Sigmoid colon (tissue), 7 donors: Measurements from ENCODE around the gene OR13C9. TPM values are rescaled to one million over a fixed set of nuclear protein-coding genes. Genes with fewer than 3 reads are reported as not detected.

Source experiments
- DNase-seq: peaks from one replicate; pipeline ENCODE4 v3.0.0-alpha.2; 2019
- H3K27ac ChIP-seq, 4 donors: fragments of 200-600 bp; sonication (generic); one replicate each; pipeline ENCODE4 v1.5.1; 2016 to 2019; ENCODE audit warnings: mild to moderate bottlenecking in 1 of 4
- H3K27me3 ChIP-seq, 3 donors: fragments of 200-600 bp; sonication (generic); one replicate each; pipeline ENCODE4 v1.5.1; 2019; ENCODE audit warnings: mild to moderate bottlenecking in 1 of 3
- H3K36me3 ChIP-seq, 4 donors: fragments of 200-600 bp; sonication (generic); one replicate each; pipeline ENCODE4 v1.5.1; 2016 to 2019
- H3K4me1 ChIP-seq, 4 donors: fragments of 200-600 bp; sonication (generic); one replicate each; pipeline ENCODE4 v1.5.1; 2017 to 2019
- H3K4me3 ChIP-seq, 4 donors: fragments of 200-600 bp; sonication (generic); one replicate each; pipeline ENCODE4 v1.5.1; 2017 to 2019; ENCODE audit warnings: mild to moderate bottlenecking in 2 of 4, moderate library complexity in 1 of 4
- H3K9me3 ChIP-seq, 4 donors: fragments of 200-600 bp in 3 of 4; sonication (generic) in 3 of 4; one replicate each; pipeline versions ENCODE4 v1.5.1 to v1.6.1; 2013 to 2019
- EP300 ChIP-seq, 4 donors: sonication (generic); formaldehyde crosslinking; IDR thresholded peaks; one replicate each; pipeline ENCODE4 v1.6.1; 2017; ENCODE audit warnings: antibody characterized with exemption in 4 of 4
- POLR2A ChIP-seq, 2 donors: fragments of 450-650 bp; IDR thresholded peaks; one replicate each; pipeline ENCODE4 v1.6.1; 2016; ENCODE audit warnings: antibody characterized with exemption in 2 of 2, mild to moderate bottlenecking in 2 of 2, moderate library complexity in 2 of 2
- POLR2AphosphoS5 ChIP-seq, 4 donors: sonication (generic); formaldehyde crosslinking; IDR thresholded peaks; one replicate each; pipeline ENCODE4 v1.6.1; 2017; ENCODE audit warnings: antibody characterized with exemption in 4 of 4
- whole genome bisulfite sequencing, 2 donors: extraction: QIAGEN DNeasy Blood & Tissue Kit; methylation state at CpG; one replicate each; pipeline ENCODE4 v1.1.7; 2013; 5-methylcytosine and 5-hydroxymethylcytosine counted together
- intact Hi-C: fragments of 100-400 bp; cut with DNase I; formaldehyde crosslinking; loops from one replicate; pipeline ENCODE4 v1.15.1; 2023
- polyA plus RNA-seq, 3 donors: library from polyadenylated mRNA; stranded (reverse); fragments of 200-250 nt; gene quantifications; one replicate each; pipeline ENCODE4 v1.2.3, GENCODE V29; 2013
- total RNA-seq, 4 donors: library from RNA; depleted of rRNA; stranded (reverse); fragments of >200 nt; gene quantifications; one replicate each; pipeline ENCODE4 v1.1.0, GENCODE V29; 2016
- TF ChIP-seq, protein P1 (sequence below), 4 experiments: fragments of 450-650 bp in 3 of 4; fragments of 200-600 bp in 1 of 4; IDR thresholded peaks; one replicate each; pipeline ENCODE4 v1.5.1; 2016 to 2019; ENCODE audit warnings: antibody characterized with exemption in 4 of 4, mild to moderate bottlenecking in 3 of 4, moderate library complexity in 2 of 4
- donor health status: healthy with polysubstance abuse.
- donor health status: Bipolar disorder and iron deficiency.
- donor health status: healthy.

Gene OR13C9
- total and polyA plus RNA-seq, 7 donors, result 0.36 TPM; not detected in 6

DNA sequence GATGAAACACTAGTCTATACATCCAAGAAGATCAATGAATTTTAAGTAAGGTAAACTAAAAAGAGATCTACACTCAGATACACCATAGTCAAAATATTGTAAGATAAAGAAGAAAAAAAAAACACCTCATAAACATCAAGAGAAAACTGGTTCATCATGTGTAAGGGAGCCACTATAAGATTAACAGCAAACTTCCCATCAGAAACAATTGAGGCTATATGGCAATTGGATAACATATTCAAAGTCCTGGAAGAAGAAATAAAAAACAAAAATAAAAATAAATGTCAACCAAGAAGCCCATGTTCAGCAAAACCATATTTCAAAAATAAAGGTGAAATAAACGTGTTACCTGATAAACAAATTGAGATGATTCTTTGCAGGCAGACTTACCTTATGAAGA is 45.4 kb downstream of the OR13C9 start:
- no peak overlapping the region for H3K27ac ChIP-seq
- no peaks in the 10 kb centered on the region for H3K36me3 ChIP-seq
- no peak overlapping the region for H3K4me3 ChIP-seq
- 69 to 80% methylated on average over 1 of the region's 1 CpG for WGBS, 2 donors
- intact Hi-C loops, result no loop called here
- H3K4me1 ChIP-seq, result no peaks in the 10 kb centered on the region
- TF ChIP-seq EP300 (IDR thresholded peaks at IDR 0.05), result no peak
- TF ChIP-seq, protein P1, sequence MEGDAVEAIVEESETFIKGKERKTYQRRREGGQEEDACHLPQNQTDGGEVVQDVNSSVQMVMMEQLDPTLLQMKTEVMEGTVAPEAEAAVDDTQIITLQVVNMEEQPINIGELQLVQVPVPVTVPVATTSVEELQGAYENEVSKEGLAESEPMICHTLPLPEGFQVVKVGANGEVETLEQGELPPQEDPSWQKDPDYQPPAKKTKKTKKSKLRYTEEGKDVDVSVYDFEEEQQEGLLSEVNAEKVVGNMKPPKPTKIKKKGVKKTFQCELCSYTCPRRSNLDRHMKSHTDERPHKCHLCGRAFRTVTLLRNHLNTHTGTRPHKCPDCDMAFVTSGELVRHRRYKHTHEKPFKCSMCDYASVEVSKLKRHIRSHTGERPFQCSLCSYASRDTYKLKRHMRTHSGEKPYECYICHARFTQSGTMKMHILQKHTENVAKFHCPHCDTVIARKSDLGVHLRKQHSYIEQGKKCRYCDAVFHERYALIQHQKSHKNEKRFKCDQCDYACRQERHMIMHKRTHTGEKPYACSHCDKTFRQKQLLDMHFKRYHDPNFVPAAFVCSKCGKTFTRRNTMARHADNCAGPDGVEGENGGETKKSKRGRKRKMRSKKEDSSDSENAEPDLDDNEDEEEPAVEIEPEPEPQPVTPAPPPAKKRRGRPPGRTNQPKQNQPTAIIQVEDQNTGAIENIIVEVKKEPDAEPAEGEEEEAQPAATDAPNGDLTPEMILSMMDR (IDR thresholded peaks at IDR 0.05), result no peak
- no peak for TF ChIP-seq POLR2A (IDR thresholded peaks at IDR 0.05)
- no peak for TF ChIP-seq POLR2AphosphoS5 (IDR thresholded peaks at IDR 0.05)
- no peak for DNase-seq
- H3K9me3 ChIP-seq, result no peaks in the 10 kb centered on the region
- H3K27me3 ChIP-seq, result no peaks in the 10 kb centered on the region

DNA sequence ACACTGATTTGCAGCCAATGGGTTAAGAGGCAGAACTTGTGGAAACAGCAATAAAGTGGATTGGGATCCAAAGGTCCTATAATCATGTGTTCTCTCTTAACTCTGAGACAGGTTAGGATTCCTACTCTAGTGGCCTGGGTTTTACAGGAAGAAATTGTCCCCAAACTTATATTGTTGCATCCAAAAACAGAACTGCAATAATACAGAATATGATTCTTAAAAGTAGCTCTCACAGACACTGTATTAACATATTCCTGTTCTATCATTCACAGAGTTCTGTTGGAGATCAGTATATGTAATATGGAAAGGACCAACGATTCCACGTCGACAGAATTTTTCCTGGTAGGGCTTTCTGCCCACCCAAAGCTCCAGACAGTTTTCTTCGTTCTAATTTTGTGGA is 49.1 kb downstream of the OR13C9 start, which contains the start of gene OR13C8:
Gene OR13C8, plus strand, starts transcription at position 301 of the 400 bp plus-strand sequence. Its CDS starts 0 bp downstream, at position 301.
- TF ChIP-seq, protein P1 (IDR thresholded peaks at IDR 0.05), result no peak
- TF ChIP-seq POLR2A (IDR thresholded peaks at IDR 0.05) (no peak), POLR2AphosphoS5 (IDR thresholded peaks at IDR 0.05) (no peak), EP300 (IDR thresholded peaks at IDR 0.05) (no peak)
- Histone ChIP-seq H3K9me3 (no peaks in the 10 kb centered on the region), H3K4me1 (no peaks in the 10 kb centered on the region), H3K4me3 (no peak within 1 kb of the TSS), H3K36me3 (no peaks in the 10 kb centered on the region), H3K27me3 (no peaks in the 10 kb centered on the region), H3K27ac (no peak within 1 kb of the TSS)
- intact Hi-C loops, result no loop called here
- no peak for DNase-seq
- 86% methylated on average over 4 of the region's 4 CpGs for WGBS, 2 donors

Other genes starting within 250 kb of the OR13C9 start
- not detected for gene OR13F1, start 113.9 kb downstream of the OR13C9 start, total RNA-seq
- gene OR13F1, start 113.9 kb downstream of the OR13C9 start, polyA plus RNA-seq, result not detected
- gene OR13C4, start 91.0 kb downstream of the OR13C9 start, total RNA-seq, result not detected
- gene OR13C4, start 91.0 kb downstream of the OR13C9 start, polyA plus RNA-seq, result not detected
- not detected for gene OR13C3, start 81.3 kb downstream of the OR13C9 start, total RNA-seq
- not detected for gene OR13C3, start 81.3 kb downstream of the OR13C9 start, polyA plus RNA-seq
- not detected for gene OR13C8, start 49.0 kb downstream of the OR13C9 start, total RNA-seq
- not detected for gene OR13C8, start 49.0 kb downstream of the OR13C9 start, polyA plus RNA-seq
- gene OR13C5, start 18.8 kb downstream of the OR13C9 start, total RNA-seq, result not detected
- gene OR13C5, start 18.8 kb downstream of the OR13C9 start, polyA plus RNA-seq, result not detected
- under 1 TPM in 1 of 4 donors, not detected in 3; 0.49 TPM for gene OR13C2, start 12.6 kb downstream of the OR13C9 start, total RNA-seq
- gene OR13C2, start 12.6 kb downstream of the OR13C9 start, polyA plus RNA-seq, result not detected
- gene OR13D1, start 76.3 kb upstream of the OR13C9 start, total RNA-seq, result not detected
- not detected for gene OR13D1, start 76.3 kb upstream of the OR13C9 start, polyA plus RNA-seq
- 10 to 100 TPM; 18.3 to 23.8 (median 22.0) TPM for gene NIPSNAP3A, start 129.5 kb upstream of the OR13C9 start, total RNA-seq
- gene NIPSNAP3A, start 129.5 kb upstream of the OR13C9 start, polyA plus RNA-seq, result 10 to 100 TPM; 24.5 to 97.9 (median 92.7) TPM
- gene NIPSNAP3B, start 145.9 kb upstream of the OR13C9 start, total RNA-seq, result 1 to 10 TPM in 3 of 4 donors, under 1 TPM in 1; 0.83 to 2.3 (median 1.5) TPM
- 1 to 10 TPM in 1 of 3 donors, not detected in 2; 1.2 TPM for gene NIPSNAP3B, start 145.9 kb upstream of the OR13C9 start, polyA plus RNA-seq